HEK293T (cell line): ENCODE data around the gene SFXN1.

Source experiments
- FOXA1 ChIP-seq: fragments of 450-650 bp; IDR thresholded peaks from 2 replicates; pipeline ENCODE4 v1.6.1; 2016; ENCODE audit warnings: mild to moderate bottlenecking
- HDGF ChIP-seq: fragments of 450-650 bp; IDR thresholded peaks from 2 replicates; pipeline ENCODE4 v1.6.1; 2017; ENCODE audit warnings: antibody characterized with exemption, borderline replicate concordance
- LEF1 ChIP-seq: fragments of 450-650 bp; IDR thresholded peaks from 2 replicates; pipeline ENCODE4 v1.6.1; 2017; ENCODE audit warnings: mild to moderate bottlenecking, borderline replicate concordance
- NFRKB ChIP-seq: fragments of 450-650 bp; IDR thresholded peaks from 2 replicates; pipeline ENCODE4 v1.6.1; 2016; ENCODE audit warnings: mild to moderate bottlenecking, moderate library complexity
- SP1 ChIP-seq: fragments of 450-650 bp; IDR thresholded peaks from 2 replicates; pipeline ENCODE4 v1.6.1; 2017
- SUZ12 ChIP-seq: fragments of 450-650 bp; IDR thresholded peaks from 2 replicates; pipeline ENCODE4 v1.6.1; 2016; ENCODE audit warnings: mild to moderate bottlenecking
- ZNF384 ChIP-seq: fragments of 450-650 bp; IDR thresholded peaks from 2 replicates; pipeline ENCODE4 v1.6.1; 2016
- TF ChIP-seq, protein P1 (sequence below): fragments of 450-650 bp; IDR thresholded peaks from 2 replicates; pipeline ENCODE4 v1.6.1; 2016

DNA sequence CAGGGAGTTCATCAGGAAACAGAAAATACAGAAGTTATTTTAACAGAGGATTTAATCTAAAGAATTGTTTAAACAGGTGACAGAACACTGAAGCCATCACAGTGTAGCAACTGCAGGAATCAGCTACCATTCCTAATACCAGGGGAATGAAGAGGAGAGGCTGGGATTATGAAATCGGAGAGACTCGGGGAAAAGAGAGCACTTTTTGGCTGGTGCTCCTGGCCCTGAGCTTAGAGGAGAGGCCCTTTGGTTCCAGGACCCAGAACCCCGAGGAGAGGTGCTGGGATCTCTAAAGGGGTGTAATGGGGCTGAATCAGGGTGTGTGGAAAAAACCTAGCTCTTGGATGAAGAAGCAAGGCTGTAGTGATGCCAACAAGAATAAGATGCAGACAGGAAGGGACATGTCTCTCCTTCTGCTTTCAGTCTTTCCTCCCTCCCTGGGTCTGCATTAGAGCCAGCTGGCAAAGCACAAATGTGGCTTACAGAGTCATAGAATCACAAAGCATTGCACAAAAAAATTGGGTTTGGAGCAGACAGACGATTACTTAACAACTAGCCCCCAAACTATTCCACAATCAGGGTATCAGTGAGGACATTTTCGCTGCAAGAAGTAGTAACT lies 11.6 kb upstream of the SFXN1 start:
- no peak for TF ChIP-seq SP1
- TF ChIP-seq FOXA1, result no peak
- no peak for TF ChIP-seq ZNF384
- TF ChIP-seq, protein P1, sequence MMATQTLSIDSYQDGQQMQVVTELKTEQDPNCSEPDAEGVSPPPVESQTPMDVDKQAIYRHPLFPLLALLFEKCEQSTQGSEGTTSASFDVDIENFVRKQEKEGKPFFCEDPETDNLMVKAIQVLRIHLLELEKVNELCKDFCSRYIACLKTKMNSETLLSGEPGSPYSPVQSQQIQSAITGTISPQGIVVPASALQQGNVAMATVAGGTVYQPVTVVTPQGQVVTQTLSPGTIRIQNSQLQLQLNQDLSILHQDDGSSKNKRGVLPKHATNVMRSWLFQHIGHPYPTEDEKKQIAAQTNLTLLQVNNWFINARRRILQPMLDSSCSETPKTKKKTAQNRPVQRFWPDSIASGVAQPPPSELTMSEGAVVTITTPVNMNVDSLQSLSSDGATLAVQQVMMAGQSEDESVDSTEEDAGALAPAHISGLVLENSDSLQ, result no peak
- no peak for TF ChIP-seq LEF1
- no peak for TF ChIP-seq HDGF
- no peak for TF ChIP-seq NFRKB
- no peak for TF ChIP-seq SUZ12
